Stomach (tissue), 9 donors: ENCODE measurements around the gene NPY4R2. TPM values are rescaled to one million over a fixed set of nuclear protein-coding genes. Genes with fewer than 3 reads are reported as not detected.
"Not testable (repeated sequence)": the region's sequence is repeated elsewhere in the genome, so short reads cannot be mapped to it uniquely, and the experiment has no call there.

Experiments used
- DNase-seq, 2 donors: peaks; one replicate each; pipeline versions ENCODE4 v3.0.0 to v3.0.0-alpha.2; 2013 to 2019
- H3K27ac ChIP-seq, 5 donors: fragments of 200-600 bp in 4 of 5; sonication (generic) in 4 of 5; one replicate each; pipeline ENCODE4 v1.5.1; 2013 to 2019; ENCODE audit warnings: mild to moderate bottlenecking in 1 of 5, moderate library complexity in 1 of 5
- H3K27me3 ChIP-seq, 3 donors: fragments of 200-600 bp; sonication (generic); one replicate each; pipeline ENCODE4 v1.5.1; 2017 to 2019; ENCODE audit warnings: mixed run types in 1 of 3
- H3K36me3 ChIP-seq, 4 donors: fragments of 200-600 bp; sonication (generic); 1 replicate in 3 of 4; 2 replicates in 1 of 4; pipeline ENCODE4 v1.5.1; 2016 to 2019
- H3K4me1 ChIP-seq, 4 donors: fragments of 200-600 bp; sonication (generic); one replicate each; pipeline ENCODE4 v1.5.1; 2016 to 2019
- H3K4me3 ChIP-seq, 4 donors: fragments of 200-600 bp; sonication (generic) in 3 of 4; one replicate each; pipeline ENCODE4 v1.5.1; 2016 to 2019; ENCODE audit warnings: mild to moderate bottlenecking in 1 of 4
- H3K9me3 ChIP-seq, 4 donors: fragments of 200-600 bp; sonication (generic); one replicate each; pipeline ENCODE4 v1.5.1; 2016 to 2019
- WGBS, 5 donors: extraction: QIAGEN DNeasy Blood & Tissue Kit in 3 of 5; methylation state at CpG; one replicate each; pipeline versions ENCODE4 v1.1.5 to v1.1.7; 2013 to 2018; 5-methylcytosine and 5-hydroxymethylcytosine counted together
- intact Hi-C: fragments of 100-400 bp; cut with DNase I; formaldehyde crosslinking; loops from one replicate; pipeline ENCODE4 v1.15.1; 2023; ENCODE audit warnings: low total_unique reads
- polyA plus RNA-seq, 3 donors: library from polyadenylated mRNA; stranded (reverse); fragments of 200-250 nt; gene quantifications; one replicate each; pipeline ENCODE4 v1.2.3, GENCODE V29; 2013
- total RNA-seq, 5 donors: library from RNA; depleted of rRNA; stranded (reverse); fragments of >200 nt; gene quantifications; one replicate each; pipeline versions ENCODE4 v1.1.0 to v1.2.3, GENCODE V29; 2014 to 2016
- donor health status: healthy with polysubstance abuse.
- donor health status: Bipolar disorder and iron deficiency.
- donor health status: healthy.

NPY4R2 gene
- total and polyA plus RNA-seq, 8 donors = 0.08 to 1.7 (median 1.2) TPM; not detected in 5

GRCh38 chr10:47897813-47898212, 20.6 kb upstream of the NPY4R2 start:
- H3K36me3 ChIP-seq, H3K27me3 ChIP-seq, H3K4me1 ChIP-seq, H3K9me3 ChIP-seq, H3K27ac ChIP-seq, H3K4me3 ChIP-seq, intact Hi-C loops, DNase-seq: not testable (repeated sequence)
- WGBS, 5 donors = no CpG with 5 or more reads among the region's 2 CpGs

GRCh38 chr10:47909333-47909732, 9.1 kb upstream of the NPY4R2 start:
- DNase-seq, H3K4me3 ChIP-seq, H3K9me3 ChIP-seq, H3K36me3 ChIP-seq, intact Hi-C loops, H3K4me1 ChIP-seq, H3K27me3 ChIP-seq, H3K27ac ChIP-seq: not testable (repeated sequence)
- 36 to 40% methylated on average over 1 of the region's 1 CpG; no CpG with 5 or more reads in 3 of the 5 donors for WGBS, 5 donors

DNA sequence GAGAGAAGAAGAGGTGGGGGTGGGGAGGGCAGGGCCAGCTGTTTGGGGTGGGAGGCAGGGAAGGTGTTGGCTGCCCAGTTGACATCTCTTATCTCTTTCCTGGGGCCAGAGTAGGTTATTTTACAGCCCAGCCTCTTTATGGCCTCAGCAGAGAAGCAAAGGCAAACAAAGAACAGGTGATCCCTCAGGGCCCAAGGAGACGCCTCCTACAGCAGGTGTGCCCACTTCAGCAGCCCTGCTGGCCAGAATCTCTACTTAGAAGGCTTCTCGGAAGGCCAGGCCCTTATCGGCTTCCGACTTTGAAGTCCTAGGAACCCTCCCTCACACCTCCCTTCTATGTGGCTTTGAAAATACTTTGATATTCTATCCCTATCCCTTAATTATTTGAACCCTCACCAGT, 8.0 kb upstream of the NPY4R2 start:
- H3K27ac ChIP-seq, intact Hi-C loops, H3K36me3 ChIP-seq, DNase-seq, H3K4me1 ChIP-seq, H3K4me3 ChIP-seq, H3K9me3 ChIP-seq, H3K27me3 ChIP-seq: not testable (repeated sequence)
- 14 to 22% (median 20%) methylated on average over 2 to 3 of the region's 4 CpGs; no CpG with 5 or more reads in 2 of the 5 donors for WGBS, 5 donors

DNA sequence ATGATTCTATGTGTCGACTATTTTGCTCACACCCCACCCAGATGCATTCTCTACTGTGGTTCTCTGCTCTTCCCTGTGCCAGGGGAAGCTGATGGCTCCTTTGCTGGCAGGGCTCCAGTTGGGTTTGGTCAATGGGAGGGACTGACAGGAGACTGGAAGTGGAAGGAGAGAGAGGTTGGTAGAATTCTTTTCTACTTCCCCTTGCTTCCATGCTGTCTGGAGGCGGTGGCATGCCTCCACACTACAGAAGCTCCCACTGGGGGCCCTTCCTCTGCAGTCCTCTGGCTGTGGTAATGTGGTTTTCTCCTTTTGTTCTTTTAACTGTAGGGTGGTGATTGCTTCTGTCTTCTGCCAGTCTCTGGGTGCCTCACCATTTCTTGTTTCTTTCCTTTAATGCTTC, 4.4 kb upstream of the NPY4R2 start:
- H3K27ac ChIP-seq, H3K27me3 ChIP-seq, H3K36me3 ChIP-seq, DNase-seq, H3K9me3 ChIP-seq, H3K4me1 ChIP-seq, H3K4me3 ChIP-seq, intact Hi-C loops: not testable (repeated sequence)
- no CpG with 5 or more reads among the region's 2 CpGs for WGBS, 5 donors

GRCh38 chr10:47915849-47916548, 2.5 kb upstream of the NPY4R2 start:
- intact Hi-C loops, DNase-seq, H3K27ac ChIP-seq, H3K9me3 ChIP-seq, H3K36me3 ChIP-seq, H3K27me3 ChIP-seq, H3K4me3 ChIP-seq, H3K4me1 ChIP-seq: not testable (repeated sequence)
- WGBS, 5 donors = 20% methylated on average over 1 of the region's 4 CpGs; no CpG with 5 or more reads in 4 of the 5 donors

DNA sequence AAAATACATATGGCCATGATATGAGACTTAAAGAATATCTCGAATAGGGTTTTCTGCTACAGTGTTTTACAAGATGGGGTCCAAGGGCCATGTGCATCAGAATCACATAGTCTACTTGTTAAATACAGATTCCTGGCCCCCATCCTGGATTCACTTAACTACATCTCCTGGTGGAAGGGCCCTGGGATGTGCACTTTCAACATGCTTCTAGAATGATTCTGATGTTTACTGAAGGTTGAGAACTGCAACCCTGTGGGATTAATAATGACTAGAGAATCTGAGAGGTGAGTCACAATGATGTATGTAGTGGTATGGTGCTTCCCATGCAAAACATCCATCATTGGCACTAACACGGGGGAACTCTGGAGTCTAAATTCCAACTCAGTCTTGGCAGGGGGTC, 2.1 kb downstream of the NPY4R2 start:
- H3K4me3 ChIP-seq, H3K9me3 ChIP-seq, H3K4me1 ChIP-seq, DNase-seq, H3K36me3 ChIP-seq, H3K27ac ChIP-seq, H3K27me3 ChIP-seq, intact Hi-C loops: not testable (repeated sequence)
- 38 to 90% (median 57%) methylated on average over 1 of the region's 2 CpGs for WGBS, 5 donors

DNA sequence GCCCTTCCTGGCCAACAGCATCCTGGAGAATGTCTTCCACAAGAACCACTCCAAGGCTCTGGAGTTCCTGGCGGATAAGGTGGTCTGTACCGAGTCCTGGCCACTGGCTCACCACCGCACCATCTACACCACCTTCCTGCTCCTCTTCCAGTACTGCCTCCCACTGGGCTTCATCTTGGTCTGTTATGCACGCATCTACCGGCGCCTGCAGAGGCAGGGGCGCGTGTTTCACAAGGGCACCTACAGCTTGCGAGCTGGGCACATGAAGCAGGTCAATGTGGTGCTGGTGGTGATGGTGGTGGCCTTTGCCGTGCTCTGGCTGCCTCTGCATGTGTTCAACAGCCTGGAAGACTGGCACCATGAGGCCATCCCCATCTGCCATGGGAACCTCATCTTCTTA, 4.0 kb downstream of the NPY4R2 start:
- H3K27ac ChIP-seq, H3K9me3 ChIP-seq, intact Hi-C loops, H3K36me3 ChIP-seq, H3K27me3 ChIP-seq, DNase-seq, H3K4me1 ChIP-seq, H3K4me3 ChIP-seq: not testable (repeated sequence)
- WGBS, 5 donors = 95 to 98% (median 97%) methylated on average over 6 of the region's 10 CpGs; no CpG with 5 or more reads in 2 of the 5 donors

- H3K27ac ChIP-seq, H3K27me3 ChIP-seq, H3K4me1 ChIP-seq, H3K36me3 ChIP-seq, H3K9me3 ChIP-seq, DNase-seq, intact Hi-C loops, H3K4me3 ChIP-seq: not testable (repeated sequence)
- 82 to 95% (median 89%) methylated on average over 3 of the region's 5 CpGs; no CpG with 5 or more reads in 1 of the 5 donors for WGBS, 5 donors
These were observed 6.2 kb downstream of the NPY4R2 start for GRCh38 chr10:47924628-47925027.

DNA sequence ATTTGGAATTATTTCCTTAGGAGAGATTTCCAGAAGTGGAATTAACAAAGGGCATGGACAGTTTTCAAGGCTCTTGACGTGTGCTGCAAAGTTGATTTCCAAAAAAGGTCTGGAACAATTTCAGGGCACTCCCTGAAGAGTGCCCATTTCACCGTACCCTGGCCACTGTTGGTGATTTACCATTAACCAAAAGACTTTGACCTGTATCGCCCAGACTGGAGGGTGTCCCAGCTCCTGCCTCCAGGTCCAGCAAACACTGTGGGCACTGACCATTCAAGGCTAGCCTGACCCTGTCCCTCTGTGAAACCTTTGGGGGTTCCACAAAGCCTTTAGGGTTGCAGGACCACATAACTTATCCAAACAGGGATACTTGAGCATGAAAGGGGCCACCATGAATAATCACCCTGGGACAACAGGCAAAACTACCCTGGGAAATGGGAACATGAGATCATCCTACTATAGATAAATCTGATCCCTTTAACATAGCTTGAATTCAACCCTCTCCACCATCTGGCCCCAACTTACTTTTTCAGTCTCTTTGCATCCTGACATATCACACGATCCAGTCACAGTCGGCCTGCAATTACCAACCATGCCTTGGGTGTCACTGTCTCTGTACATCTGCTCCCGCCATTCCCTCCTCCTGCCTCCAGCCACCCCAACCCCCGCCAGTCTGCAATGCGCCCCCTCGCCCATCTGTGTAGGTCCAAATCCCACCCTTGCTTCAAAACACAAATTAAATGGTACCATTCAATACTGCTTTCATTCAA, 8.9 kb downstream of the NPY4R2 start:
- H3K4me1 ChIP-seq, DNase-seq, H3K4me3 ChIP-seq, H3K27ac ChIP-seq, intact Hi-C loops, H3K9me3 ChIP-seq, H3K36me3 ChIP-seq, H3K27me3 ChIP-seq: not testable (repeated sequence)
- no CpG with 5 or more reads among the region's 9 CpGs for WGBS, 5 donors

GRCh38 chr10:47928225-47928624, 9.8 kb downstream of the NPY4R2 start:
- H3K4me1 ChIP-seq, intact Hi-C loops, DNase-seq, H3K27ac ChIP-seq, H3K4me3 ChIP-seq, H3K9me3 ChIP-seq, H3K36me3 ChIP-seq, H3K27me3 ChIP-seq: not testable (repeated sequence)
- WGBS, 5 donors = no CpG with 5 or more reads among the region's 2 CpGs

DNA sequence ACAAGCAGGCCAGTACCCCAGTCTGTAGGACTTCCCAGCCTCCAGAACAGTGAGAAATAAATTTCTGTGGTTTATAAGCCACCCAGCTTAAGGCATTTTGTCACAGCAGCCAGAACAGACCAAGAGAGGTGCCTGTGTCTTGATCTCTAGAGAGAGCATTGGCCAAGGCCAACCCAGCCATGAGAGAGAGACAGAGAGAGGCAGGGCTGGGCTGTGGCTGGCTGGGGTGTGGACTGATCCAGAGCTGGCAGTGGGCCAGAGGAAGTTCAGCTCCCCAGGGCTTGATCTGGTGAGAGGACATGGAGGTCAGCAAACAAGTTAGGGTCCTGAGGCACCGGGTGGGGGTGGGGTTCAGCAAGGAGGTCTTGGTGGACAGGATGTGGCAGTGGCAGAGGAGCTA, 14.4 kb downstream of the NPY4R2 start:
- H3K36me3 ChIP-seq, DNase-seq, H3K9me3 ChIP-seq, H3K27me3 ChIP-seq, H3K4me1 ChIP-seq, H3K4me3 ChIP-seq, intact Hi-C loops, H3K27ac ChIP-seq: not testable (repeated sequence)
- whole genome bisulfite sequencing, 5 donors = no CpG with 5 or more reads among the region's 1 CpG

DNA sequence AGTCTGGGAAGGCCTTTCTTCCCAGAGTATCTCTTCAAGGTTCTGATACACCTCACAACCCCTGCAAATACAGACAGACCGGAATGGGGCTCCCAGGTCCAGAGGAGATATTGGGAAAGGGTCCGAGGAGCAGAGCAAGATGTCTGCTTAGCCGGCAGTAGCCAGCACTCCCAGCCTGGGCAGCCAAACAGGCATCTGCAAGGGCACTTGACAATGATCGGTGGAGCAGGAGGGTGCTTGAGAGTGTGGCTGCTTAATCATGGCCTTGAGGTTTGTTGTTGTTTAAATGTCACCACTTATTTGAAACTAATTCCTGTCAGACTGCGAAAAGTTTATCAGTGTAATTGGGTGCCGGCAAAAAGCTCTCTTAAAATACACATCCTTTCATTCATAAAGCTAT, 15.0 kb downstream of the NPY4R2 start:
- intact Hi-C loops, H3K9me3 ChIP-seq, DNase-seq, H3K27ac ChIP-seq, H3K4me1 ChIP-seq, H3K4me3 ChIP-seq, H3K36me3 ChIP-seq, H3K27me3 ChIP-seq: not testable (repeated sequence)
- 33 to 100% methylated on average over 2 to 3 of the region's 6 CpGs; no CpG with 5 or more reads in 3 of the 5 donors for WGBS, 5 donors
